SU-DHL-6 (cell line): Measurements from ENCODE around the gene KLF13.

Experiments used
- H2AFZ ChIP-seq: fragments of 200-600 bp; sonication (generic); 2 replicates; pipeline ENCODE4 v1.6.1; 2014; ENCODE audit warnings: low read depth, mild to moderate bottlenecking, moderate library complexity, mixed read lengths, antibody characterized with exemption, low read length; ENCODE audit not compliant: severe bottlenecking
- H3F3A ChIP-seq: fragments of 200-600 bp; shearing (Covaris generic); 2 replicates; pipeline ENCODE4 v1.6.0; 2016; ENCODE audit warnings: antibody characterized with exemption, mild to moderate bottlenecking; ENCODE audit not compliant: insufficient read depth
- H3K27ac ChIP-seq: fragments of 200-600 bp; sonication (generic); 2 replicates; pipeline ENCODE4 v1.5.1; 2016; ENCODE audit warnings: low read depth, mild to moderate bottlenecking, low read length, moderate library complexity, mixed read lengths
- H3K27me3 ChIP-seq: fragments of 200-600 bp; sonication (generic), shearing (Covaris generic); 2 replicates; pipeline ENCODE4 v1.6.0; 2014; ENCODE audit warnings: mild to moderate bottlenecking, low read length
- H3K36me3 ChIP-seq: fragments of 200-600 bp; sonication (generic); 2 replicates; pipeline ENCODE4 v1.6.1; 2014; ENCODE audit warnings: mild to moderate bottlenecking, low read length, mixed read lengths
- H3K4me2 ChIP-seq: fragments of 300-600, 200-600 bp; shearing (Covaris generic), sonication (generic); 2 replicates; pipeline ENCODE4 v1.6.0; 2014; ENCODE audit warnings: low read length, low read depth, mild to moderate bottlenecking; ENCODE audit not compliant: poor library complexity, severe bottlenecking
- H3K4me3 ChIP-seq: fragments of 200-600 bp; sonication (generic); 2 replicates; pipeline ENCODE4 v1.5.1; 2014; ENCODE audit warnings: antibody characterized with exemption, low read length, mild to moderate bottlenecking, mixed read lengths; ENCODE audit not compliant: insufficient read depth, poor library complexity, severe bottlenecking
- H3K79me2 ChIP-seq: fragments of 200-600 bp; sonication (generic); 2 replicates; pipeline ENCODE4 v1.6.1; 2014; ENCODE audit warnings: mild to moderate bottlenecking, low read length, moderate library complexity; ENCODE audit not compliant: insufficient read depth
- H3K9ac ChIP-seq: fragments of 200-600 bp; sonication (generic); 2 replicates; pipeline ENCODE4 v1.7.0; 2014; ENCODE audit warnings: mild to moderate bottlenecking, low read length
- H3K9me2 ChIP-seq: fragments of 200-600 bp; sonication (generic); replicated peaks from 2 replicates; pipeline ENCODE4 v1.6.1; 2014; ENCODE audit warnings: low read length; ENCODE audit not compliant: insufficient read depth
- H3K9me3 ChIP-seq: fragments of 200-600 bp; sonication (generic); 2 replicates; pipeline ENCODE4 v1.6.1; 2014; ENCODE audit warnings: low read length, mixed read lengths; ENCODE audit not compliant: insufficient read depth
- H4K20me1 ChIP-seq: fragments of 200-600 bp; sonication (generic); 2 replicates; pipeline ENCODE4 v1.6.1; 2014; ENCODE audit warnings: low read depth, mild to moderate bottlenecking, antibody characterized with exemption, low read length, moderate library complexity, mixed read lengths
- EZH2phosphoT487 ChIP-seq: fragments of 200-600 bp; sonication (generic), shearing (Covaris generic); conservative IDR thresholded peaks from 2 replicates; pipeline ENCODE4 v1.6.1; 2018; ENCODE audit warnings: mild to moderate bottlenecking, antibody characterized with exemption, low read length, moderate library complexity, mixed read lengths
- TF ChIP-seq, protein P1 (sequence below): fragments of 200-600 bp; sonication (generic); IDR thresholded peaks from one replicate; pipeline ENCODE4 v1.5.1; 2017; ENCODE audit warnings: antibody characterized with exemption, mild to moderate bottlenecking, low read length, moderate library complexity; ENCODE audit not compliant: insufficient read depth, poor library complexity, severe bottlenecking

The KLF13 gene

GRCh38 chr15:31304751-31305365, 21.8 kb upstream of the KLF13 start:
- Histone ChIP-seq H3K4me3 (no peak overlapping the region), H4K20me1 (no peaks in the 10 kb centered on the region), H3K27ac (no peak overlapping the region), H3K9me3 (no peaks in the 10 kb centered on the region), H3K79me2 (no peaks in the 10 kb centered on the region), H3K9ac (no peak overlapping the region), H3F3A (no peaks in the 10 kb centered on the region), H3K9me2 (no peaks in the 10 kb centered on the region), H3K36me3 (no peaks in the 10 kb centered on the region), H3K4me2 (no peak overlapping the region), H3K27me3 (no peaks in the 10 kb centered on the region), H2AFZ (no peak overlapping the region)
- TF ChIP-seq, protein P1, sequence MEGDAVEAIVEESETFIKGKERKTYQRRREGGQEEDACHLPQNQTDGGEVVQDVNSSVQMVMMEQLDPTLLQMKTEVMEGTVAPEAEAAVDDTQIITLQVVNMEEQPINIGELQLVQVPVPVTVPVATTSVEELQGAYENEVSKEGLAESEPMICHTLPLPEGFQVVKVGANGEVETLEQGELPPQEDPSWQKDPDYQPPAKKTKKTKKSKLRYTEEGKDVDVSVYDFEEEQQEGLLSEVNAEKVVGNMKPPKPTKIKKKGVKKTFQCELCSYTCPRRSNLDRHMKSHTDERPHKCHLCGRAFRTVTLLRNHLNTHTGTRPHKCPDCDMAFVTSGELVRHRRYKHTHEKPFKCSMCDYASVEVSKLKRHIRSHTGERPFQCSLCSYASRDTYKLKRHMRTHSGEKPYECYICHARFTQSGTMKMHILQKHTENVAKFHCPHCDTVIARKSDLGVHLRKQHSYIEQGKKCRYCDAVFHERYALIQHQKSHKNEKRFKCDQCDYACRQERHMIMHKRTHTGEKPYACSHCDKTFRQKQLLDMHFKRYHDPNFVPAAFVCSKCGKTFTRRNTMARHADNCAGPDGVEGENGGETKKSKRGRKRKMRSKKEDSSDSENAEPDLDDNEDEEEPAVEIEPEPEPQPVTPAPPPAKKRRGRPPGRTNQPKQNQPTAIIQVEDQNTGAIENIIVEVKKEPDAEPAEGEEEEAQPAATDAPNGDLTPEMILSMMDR = no peak
- TF ChIP-seq EZH2phosphoT487 = no peak

DNA sequence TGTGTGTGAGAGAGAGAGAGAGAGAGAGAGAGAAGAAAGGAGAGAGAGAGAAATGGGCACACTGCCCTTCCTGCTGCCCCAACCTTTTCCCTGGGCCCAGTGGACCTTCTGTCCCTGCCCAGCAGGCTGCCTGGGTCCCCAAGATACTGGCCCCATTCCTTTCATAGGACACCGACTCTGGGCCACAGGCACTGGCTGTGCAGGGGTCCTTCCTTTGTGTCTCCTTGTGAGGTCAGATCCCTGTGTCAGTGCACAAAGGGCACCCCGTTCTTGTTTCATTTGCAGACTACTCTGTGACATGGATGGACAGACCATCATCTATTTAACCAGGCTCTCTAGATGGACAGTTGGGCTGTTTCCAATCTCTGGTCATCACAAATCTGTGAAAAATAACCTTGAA, 21.3 kb upstream of the KLF13 start:
- TF ChIP-seq EZH2phosphoT487 = no peak
- TF ChIP-seq, protein P1 = no peak
- Histone ChIP-seq H3K9me2 (no peaks in the 10 kb centered on the region), H3K9ac (no peak overlapping the region), H3K4me2 (no peak overlapping the region), H3K36me3 (no peaks in the 10 kb centered on the region), H4K20me1 (no peaks in the 10 kb centered on the region), H3K4me3 (no peak overlapping the region), H3F3A (no peaks in the 10 kb centered on the region), H2AFZ (no peak overlapping the region), H3K9me3 (no peaks in the 10 kb centered on the region), H3K79me2 (no peaks in the 10 kb centered on the region), H3K27me3 (no peaks in the 10 kb centered on the region), H3K27ac (no peak overlapping the region)

- H3K4me2 ChIP-seq = no peak overlapping the region
- H3K36me3 ChIP-seq = no peaks in the 10 kb centered on the region
- H3K79me2 ChIP-seq = no peaks in the 10 kb centered on the region
- no peaks in the 10 kb centered on the region for H3K9me2 ChIP-seq
- H3F3A ChIP-seq = no peaks in the 10 kb centered on the region
- TF ChIP-seq, protein P1 = no peak
- TF ChIP-seq EZH2phosphoT487 = no peak
- H3K9me3 ChIP-seq = no peaks in the 10 kb centered on the region
- no peak overlapping the region for H3K27ac ChIP-seq
- no peaks in the 10 kb centered on the region for H4K20me1 ChIP-seq
- H3K9ac ChIP-seq = no peak overlapping the region
- no peaks in the 10 kb centered on the region for H3K27me3 ChIP-seq
- H3K4me3 ChIP-seq = no peak overlapping the region
- no peak overlapping the region for H2AFZ ChIP-seq
Observed at GRCh38 chr15:31305796-31306425, 20.7 kb upstream of the KLF13 start.
